IPS DF 6.9 (cell line): ENCODE measurements around the gene CORO7.

ENCODE experiments used
- DNase-seq: peaks from one replicate; pipeline ENCODE4 v3.0.0-alpha.2; 2013; ENCODE audit warnings: low read depth, low spot score
- H3K27ac ChIP-seq: one replicate; pipeline ENCODE4 v1.5.1; 2013; ENCODE audit warnings: low read length, control low read depth
- H3K27me3 ChIP-seq: 2 replicates; pipeline ENCODE4 v1.6.1; 2013; ENCODE audit warnings: mild to moderate bottlenecking, low read length; ENCODE audit not compliant: control insufficient read depth, insufficient read depth
- H3K36me3 ChIP-seq: 2 replicates; pipeline ENCODE4 v1.6.1; 2013; ENCODE audit warnings: low read length; ENCODE audit not compliant: control insufficient read depth, insufficient read depth
- H3K4me1 ChIP-seq: 2 replicates; pipeline ENCODE4 v1.6.1; 2013; ENCODE audit warnings: low read length; ENCODE audit not compliant: control insufficient read depth, insufficient read depth
- H3K4me3 ChIP-seq: 2 replicates; pipeline ENCODE4 v1.5.1; 2013; ENCODE audit warnings: mild to moderate bottlenecking, low read length
- H3K9me3 ChIP-seq: 2 replicates; pipeline ENCODE4 v1.6.1; 2013; ENCODE audit warnings: low read length, inconsistent platforms; ENCODE audit not compliant: control insufficient read depth, insufficient read depth
- WGBS: extraction: QIAGEN DNeasy Blood & Tissue Kit; methylation state at CpG from one replicate; pipeline ENCODE4 v1.1.7; 2013; ENCODE audit warnings: mixed read lengths, missing lambda C conversion rate; ENCODE audit not compliant: insufficient read length, insufficient coverage; 5-methylcytosine and 5-hydroxymethylcytosine counted together

CORO7 gene

GRCh38 chr16:4369007-4369733 lies 47.2 kb downstream of the CORO7 start:
- no peaks in the 10 kb centered on the region for H3K9me3 ChIP-seq
- WGBS = no CpG with 5 or more reads among the region's 13 CpGs
- no peak for DNase-seq
- H3K4me1 ChIP-seq = peaks cover 15% of the 10 kb centered on the region
- H3K36me3 ChIP-seq = no peaks in the 10 kb centered on the region
- H3K27ac ChIP-seq = no peak overlapping the region
- no peak overlapping the region for H3K4me3 ChIP-seq
- no peaks in the 10 kb centered on the region for H3K27me3 ChIP-seq

- DNase-seq = no peak
- Histone ChIP-seq H3K4me3 (no peak overlapping the region), H3K36me3 (no peaks in the 10 kb centered on the region), H3K4me1 (peaks cover 2% of the 10 kb centered on the region), H3K9me3 (no peaks in the 10 kb centered on the region), H3K27ac (no peak overlapping the region), H3K27me3 (no peaks in the 10 kb centered on the region)
- no CpG with 5 or more reads among the region's 5 CpGs for WGBS
Measured at GRCh38 chr16:4367393-4367856, 49.0 kb downstream of the CORO7 start.

- no peaks in the 10 kb centered on the region for H3K27me3 ChIP-seq
- no peak overlapping the region for H3K27ac ChIP-seq
- H3K4me3 ChIP-seq = no peak overlapping the region
- DNase-seq = no peak
- H3K4me1 ChIP-seq = no peaks in the 10 kb centered on the region; the same call in 1 of the 2 replicates
- no CpG with 5 or more reads among the region's 13 CpGs for WGBS
- no peaks in the 10 kb centered on the region for H3K36me3 ChIP-seq
- H3K9me3 ChIP-seq = no peaks in the 10 kb centered on the region
Measured at GRCh38 chr16:4366016-4366415, 50.4 kb downstream of the CORO7 start.

DNA sequence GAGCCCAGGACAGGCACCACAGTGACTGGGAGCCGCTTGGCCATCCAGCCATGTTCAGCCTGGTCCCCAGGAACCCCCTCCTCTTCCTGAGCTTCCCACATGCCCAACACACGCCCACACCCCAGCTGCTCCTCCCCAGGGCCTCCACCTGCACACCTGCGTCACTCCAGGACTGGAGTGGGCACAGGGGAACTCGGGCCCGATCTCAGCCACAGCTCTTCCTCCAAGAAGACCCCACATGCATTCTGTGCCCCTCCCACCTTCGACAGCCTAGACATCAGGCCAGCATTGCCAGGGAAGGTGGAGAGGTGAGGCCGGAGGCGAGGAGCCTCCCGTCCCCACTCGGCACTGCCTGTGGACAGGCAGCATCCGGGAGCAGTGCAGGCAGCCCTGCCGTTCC lies 50.8 kb downstream of the CORO7 start:
- no peaks in the 10 kb centered on the region; the same call in 1 of the 2 replicates for H3K4me1 ChIP-seq
- H3K4me3 ChIP-seq = no peak overlapping the region
- H3K36me3 ChIP-seq = no peaks in the 10 kb centered on the region
- H3K27ac ChIP-seq = no peak overlapping the region
- no peaks in the 10 kb centered on the region for H3K9me3 ChIP-seq
- DNase-seq = no peak
- no peaks in the 10 kb centered on the region for H3K27me3 ChIP-seq
- WGBS = no CpG with 5 or more reads among the region's 12 CpGs

DNA sequence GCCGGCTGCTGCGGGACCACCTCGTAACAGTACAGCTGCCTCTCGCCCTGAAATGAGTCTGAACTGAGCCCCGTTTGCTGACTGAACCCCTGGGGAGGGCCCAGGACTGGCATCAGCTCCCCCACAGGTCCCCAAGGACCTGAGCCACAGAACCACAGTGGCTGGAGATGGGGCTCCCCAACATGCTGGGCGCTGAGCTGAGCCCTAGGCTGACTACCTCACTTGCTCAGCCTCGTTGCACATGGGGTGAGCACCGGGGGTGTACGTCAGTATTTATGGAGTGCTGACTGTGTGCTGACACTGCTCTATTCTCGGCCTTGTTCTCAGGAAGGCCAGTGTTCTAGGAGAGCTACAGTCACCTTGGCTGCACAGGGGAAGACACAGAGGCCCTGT lies 51.4 kb downstream of the CORO7 start:
- H3K27me3 ChIP-seq = no peaks in the 10 kb centered on the region
- no peak overlapping the region for H3K27ac ChIP-seq
- no peaks in the 10 kb centered on the region for H3K9me3 ChIP-seq
- H3K4me3 ChIP-seq = no peak overlapping the region
- no peaks in the 10 kb centered on the region for H3K36me3 ChIP-seq
- no peak for DNase-seq
- H3K4me1 ChIP-seq = no peaks in the 10 kb centered on the region; the same call in 1 of the 2 replicates
- WGBS = no CpG with 5 or more reads among the region's 10 CpGs

GRCh38 chr16:4364196-4365013 lies 52.0 kb downstream of the CORO7 start:
- WGBS = no CpG with 5 or more reads among the region's 37 CpGs
- Histone ChIP-seq H3K27ac (no peak overlapping the region), H3K9me3 (no peaks in the 10 kb centered on the region), H3K4me1 (no peaks in the 10 kb centered on the region; the same call in 1 of the 2 replicates), H3K4me3 (no peak overlapping the region), H3K27me3 (no peaks in the 10 kb centered on the region), H3K36me3 (no peaks in the 10 kb centered on the region)
- DNase-seq = no peak

DNA sequence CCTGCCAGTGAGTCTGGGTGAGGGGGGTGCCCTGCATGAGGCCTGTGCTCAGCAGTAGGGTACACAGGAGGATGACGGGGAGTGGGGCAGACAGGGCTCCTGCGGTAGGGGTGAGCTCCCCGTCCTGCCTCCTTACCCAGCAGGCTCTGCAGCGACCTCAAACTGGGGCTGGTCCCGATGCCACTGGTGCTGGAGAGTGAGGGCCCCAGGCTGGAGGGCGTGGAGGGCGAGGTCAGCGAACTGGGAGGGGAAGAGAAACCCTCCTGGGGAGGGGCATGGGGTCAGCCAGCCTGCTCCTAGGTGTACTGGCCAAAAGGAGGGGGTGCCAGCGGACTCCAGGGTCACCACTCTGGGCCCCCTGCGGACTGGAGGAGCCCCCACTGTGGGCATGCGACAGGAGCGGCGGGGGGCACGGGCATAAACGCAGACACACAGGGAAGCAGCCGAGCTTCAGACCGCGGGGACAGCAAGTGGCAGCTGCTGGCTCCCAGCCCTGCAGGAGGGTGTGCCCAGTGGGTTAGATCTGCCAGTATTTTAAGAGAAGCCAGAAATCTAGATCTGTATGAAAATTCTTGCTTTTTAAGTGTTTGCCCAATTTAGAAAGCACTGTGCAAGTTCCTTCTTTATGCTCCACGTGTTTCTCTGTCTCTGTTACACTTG lies 53.8 kb downstream of the CORO7 start:
- Histone ChIP-seq H3K27ac (no peak overlapping the region), H3K9me3 (no peaks in the 10 kb centered on the region), H3K4me1 (no peaks in the 10 kb centered on the region), H3K27me3 (no peaks in the 10 kb centered on the region), H3K36me3 (no peaks in the 10 kb centered on the region), H3K4me3 (no peak overlapping the region)
- WGBS = no CpG with 5 or more reads among the region's 19 CpGs
- no peak for DNase-seq

DNA sequence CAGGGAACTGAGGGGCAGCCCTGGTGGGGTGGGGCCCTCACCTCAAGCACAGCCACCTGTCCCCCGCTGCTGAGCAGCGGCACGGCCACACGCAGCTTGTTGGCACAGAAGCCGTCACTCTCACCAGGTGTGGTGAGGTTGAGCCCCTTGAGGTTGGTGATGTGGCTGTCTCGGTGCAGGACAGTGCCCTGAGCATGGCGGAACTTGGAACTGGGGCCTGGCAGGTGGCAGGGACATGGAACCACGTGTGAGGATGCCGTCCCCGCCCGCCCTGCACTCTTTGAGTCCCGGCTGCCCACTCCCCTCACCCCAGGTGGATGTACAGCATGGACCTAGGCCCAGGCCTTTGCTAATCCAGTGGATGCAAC lies 54.5 kb downstream of the CORO7 start:
- Histone ChIP-seq H3K27ac (no peak overlapping the region), H3K27me3 (no peaks in the 10 kb centered on the region), H3K9me3 (no peaks in the 10 kb centered on the region), H3K36me3 (no peaks in the 10 kb centered on the region), H3K4me3 (no peak overlapping the region), H3K4me1 (no peaks in the 10 kb centered on the region)
- no peak for DNase-seq
- whole genome bisulfite sequencing = no CpG with 5 or more reads among the region's 12 CpGs

DNA sequence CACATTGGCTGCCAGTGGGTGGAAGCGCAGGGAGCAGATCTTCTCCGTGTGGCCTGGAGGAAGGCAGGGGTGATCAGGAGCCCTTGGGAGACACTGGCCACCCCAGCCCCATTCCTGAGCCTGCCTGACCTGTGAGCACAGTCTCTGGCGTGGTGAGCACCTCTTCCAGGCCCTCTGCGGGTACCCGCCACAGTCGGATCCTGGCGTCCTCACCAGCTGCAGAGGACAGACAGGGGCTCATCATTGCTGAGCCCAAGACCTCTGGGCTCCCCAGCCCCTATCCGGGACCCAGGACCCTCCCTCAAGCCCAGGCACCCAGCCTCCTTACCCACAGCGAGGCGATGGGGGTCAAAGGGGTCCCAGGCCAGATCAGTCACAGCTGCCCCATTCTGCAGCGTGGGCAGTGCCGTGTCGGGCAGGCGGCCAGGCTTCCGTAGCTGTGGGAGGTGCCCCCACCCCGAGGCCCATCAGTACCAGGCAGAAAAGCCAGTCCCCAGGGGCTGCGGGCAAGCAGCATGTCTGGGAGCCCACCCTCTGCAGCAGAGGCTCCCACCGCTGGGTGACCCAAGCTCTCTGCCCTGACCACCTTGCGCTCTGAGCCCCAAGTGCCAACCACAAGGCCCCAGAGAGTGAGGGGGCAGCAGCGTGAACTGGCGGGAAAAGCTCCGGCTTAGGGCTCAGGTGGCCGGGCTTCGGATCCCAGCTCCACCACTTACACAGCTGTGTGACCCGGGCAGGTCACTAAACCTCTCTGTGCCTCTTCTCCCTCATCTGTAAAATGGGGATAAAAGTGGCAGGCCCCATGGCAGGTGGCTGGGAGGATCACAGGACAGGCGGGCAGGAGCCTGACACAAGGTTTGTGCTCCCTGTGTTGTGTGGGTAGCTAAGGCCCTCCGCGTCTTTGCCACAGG lies 55.1 kb downstream of the CORO7 start:
- Histone ChIP-seq H3K4me3 (no peak overlapping the region), H3K9me3 (no peaks in the 10 kb centered on the region), H3K27ac (no peak overlapping the region), H3K4me1 (no peaks in the 10 kb centered on the region), H3K27me3 (no peaks in the 10 kb centered on the region), H3K36me3 (no peaks in the 10 kb centered on the region)
- DNase-seq = no peak
- no CpG with 5 or more reads among the region's 28 CpGs for WGBS
